ENCODE measurements around the gene CPLANE1. TPM values are rescaled to one million over a fixed set of nuclear protein-coding genes. Genes with fewer than 3 reads are reported as not detected.

CPLANE1 gene
- total RNA-seq, 4 donors from 2014 or later = 14.0 to 65.2 (median 21.3) TPM

DNA sequence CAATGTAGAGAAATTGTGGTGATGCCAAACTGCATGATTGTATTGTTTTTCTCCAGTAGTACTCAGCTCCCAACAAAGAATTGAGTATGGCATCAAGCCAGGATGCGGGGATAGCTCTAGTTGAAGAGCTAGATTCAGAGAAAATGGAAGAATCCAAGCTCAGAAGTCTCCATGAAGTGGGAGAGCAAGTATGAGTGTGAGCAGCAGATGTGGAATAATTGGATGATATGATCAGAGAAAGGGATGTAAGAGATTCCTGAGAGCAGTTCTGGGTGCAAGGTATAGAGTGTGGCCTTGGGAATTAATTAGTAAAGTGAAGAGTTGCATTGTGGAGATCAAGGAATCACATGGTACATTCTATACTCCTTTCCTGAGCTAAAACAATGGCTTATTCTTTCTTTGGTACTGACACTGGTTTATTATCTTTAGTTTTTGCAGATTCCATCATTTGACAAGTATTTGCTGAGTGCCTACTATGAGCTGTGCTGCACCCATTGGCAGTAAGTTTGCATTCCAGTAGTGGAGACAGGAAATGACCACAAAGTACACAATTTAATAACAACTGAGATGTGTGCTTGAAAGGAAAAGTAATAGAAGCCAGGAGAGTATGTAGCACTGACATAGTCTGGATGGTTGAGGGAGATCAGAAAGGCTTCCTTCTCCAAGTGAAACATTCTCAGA is 177.1 kb downstream of the CPLANE1 start:
- no peaks in the 10 kb centered on the region for H3K4me1 ChIP-seq
- H3K27me3 ChIP-seq = no peaks in the 10 kb centered on the region
- no peak overlapping the region for H3K27ac ChIP-seq
- H3K4me3 ChIP-seq = no peak overlapping the region
- TF ChIP-seq, protein P1, sequence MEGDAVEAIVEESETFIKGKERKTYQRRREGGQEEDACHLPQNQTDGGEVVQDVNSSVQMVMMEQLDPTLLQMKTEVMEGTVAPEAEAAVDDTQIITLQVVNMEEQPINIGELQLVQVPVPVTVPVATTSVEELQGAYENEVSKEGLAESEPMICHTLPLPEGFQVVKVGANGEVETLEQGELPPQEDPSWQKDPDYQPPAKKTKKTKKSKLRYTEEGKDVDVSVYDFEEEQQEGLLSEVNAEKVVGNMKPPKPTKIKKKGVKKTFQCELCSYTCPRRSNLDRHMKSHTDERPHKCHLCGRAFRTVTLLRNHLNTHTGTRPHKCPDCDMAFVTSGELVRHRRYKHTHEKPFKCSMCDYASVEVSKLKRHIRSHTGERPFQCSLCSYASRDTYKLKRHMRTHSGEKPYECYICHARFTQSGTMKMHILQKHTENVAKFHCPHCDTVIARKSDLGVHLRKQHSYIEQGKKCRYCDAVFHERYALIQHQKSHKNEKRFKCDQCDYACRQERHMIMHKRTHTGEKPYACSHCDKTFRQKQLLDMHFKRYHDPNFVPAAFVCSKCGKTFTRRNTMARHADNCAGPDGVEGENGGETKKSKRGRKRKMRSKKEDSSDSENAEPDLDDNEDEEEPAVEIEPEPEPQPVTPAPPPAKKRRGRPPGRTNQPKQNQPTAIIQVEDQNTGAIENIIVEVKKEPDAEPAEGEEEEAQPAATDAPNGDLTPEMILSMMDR (IDR thresholded peaks at IDR 0.05) = no peak
- TF ChIP-seq POLR2A (IDR thresholded peaks at IDR 0.05) = no peak
- H3K36me3 ChIP-seq = no peaks in the 10 kb centered on the region
- H3K9me3 ChIP-seq = no peaks in the 10 kb centered on the region
- DNase-seq = no peak

DNA sequence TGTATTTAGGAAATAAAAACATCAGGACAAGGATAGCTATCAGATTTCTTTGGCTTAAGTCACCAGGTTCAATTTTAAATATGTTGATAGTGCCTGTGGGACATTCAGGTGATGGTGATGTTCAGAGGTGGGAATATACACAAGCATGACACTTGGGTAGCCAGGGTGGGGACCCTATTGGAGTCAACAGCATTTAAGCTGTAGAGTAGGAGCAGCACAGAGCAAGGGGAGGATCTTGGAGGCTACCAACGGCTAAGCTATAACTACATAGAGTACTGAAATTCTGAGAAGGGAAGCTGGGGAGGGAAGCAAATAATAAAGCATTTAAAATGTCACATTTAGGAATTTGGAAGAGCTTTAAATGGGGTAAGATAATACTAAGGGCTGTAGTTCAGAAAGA is 177.7 kb downstream of the CPLANE1 start:
- H3K36me3 ChIP-seq = no peaks in the 10 kb centered on the region
- no peaks in the 10 kb centered on the region for H3K9me3 ChIP-seq
- no peak overlapping the region for H3K27ac ChIP-seq
- no peaks in the 10 kb centered on the region for H3K27me3 ChIP-seq
- H3K4me1 ChIP-seq = no peaks in the 10 kb centered on the region
- TF ChIP-seq, protein P1 (IDR thresholded peaks at IDR 0.05) = no peak
- TF ChIP-seq POLR2A (IDR thresholded peaks at IDR 0.05) = no peak
- H3K4me3 ChIP-seq = no peak overlapping the region
- DNase-seq = no peak

DNA sequence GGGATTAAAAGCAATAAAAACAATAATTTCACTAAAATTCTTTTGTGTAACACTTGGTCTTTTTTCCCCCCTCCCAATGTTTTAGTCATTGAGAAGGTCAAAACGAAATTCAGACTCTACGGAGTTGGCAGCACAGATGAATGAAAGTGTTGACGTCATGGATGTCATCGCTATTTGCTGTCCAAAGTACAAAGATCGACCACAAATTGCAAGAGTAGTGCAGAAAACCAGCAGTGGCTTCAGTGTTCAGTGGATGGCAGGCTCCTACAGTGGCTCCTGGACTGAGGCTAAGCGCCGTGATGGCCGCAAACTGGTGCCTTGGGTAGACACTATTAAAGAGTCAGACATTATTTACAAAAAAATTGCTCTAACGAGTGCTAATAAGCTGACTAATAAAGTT is 184.7 kb downstream of the CPLANE1 start:
- Histone ChIP-seq H3K27ac (no peak overlapping the region), H3K27me3 (no peaks in the 10 kb centered on the region), H3K9me3 (no peaks in the 10 kb centered on the region), H3K4me1 (no peaks in the 10 kb centered on the region), H3K36me3 (peaks cover 0 to 53% (median 0%) of the 10 kb centered on the region in 3 donors), H3K4me3 (no peak overlapping the region)
- no peak for TF ChIP-seq POLR2A (IDR thresholded peaks at IDR 0.05)
- TF ChIP-seq, protein P1 (IDR thresholded peaks at IDR 0.05) = no peak
- DNase-seq = no peak

DNA sequence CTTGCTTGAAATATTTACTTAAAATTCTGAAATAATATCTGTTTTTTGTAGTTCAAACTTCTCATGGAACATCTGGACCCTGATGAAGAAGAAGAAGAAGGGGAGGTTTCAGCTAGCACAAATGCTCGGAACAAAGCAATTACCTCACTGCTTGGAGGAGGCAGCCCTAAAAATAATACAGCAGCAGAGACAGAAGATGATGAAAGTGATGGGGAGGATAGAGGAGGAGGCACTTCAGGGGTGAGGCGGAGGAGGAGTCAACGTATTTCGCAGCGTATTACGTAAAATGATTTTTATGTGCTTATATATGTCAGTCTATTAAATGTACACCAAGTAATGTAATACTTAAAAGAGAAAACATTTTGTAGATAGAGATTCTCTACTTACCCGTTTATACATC is 185.4 kb downstream of the CPLANE1 start:
- Histone ChIP-seq H3K36me3 (peaks cover 0 to 60% (median 0%) of the 10 kb centered on the region in 3 donors), H3K27me3 (no peaks in the 10 kb centered on the region), H3K4me1 (no peaks in the 10 kb centered on the region), H3K4me3 (no peak overlapping the region), H3K9me3 (no peaks in the 10 kb centered on the region), H3K27ac (no peak overlapping the region)
- DNase-seq = no peak
- TF ChIP-seq, protein P1 (IDR thresholded peaks at IDR 0.05) = no peak
- no peak for TF ChIP-seq POLR2A (IDR thresholded peaks at IDR 0.05)

DNA sequence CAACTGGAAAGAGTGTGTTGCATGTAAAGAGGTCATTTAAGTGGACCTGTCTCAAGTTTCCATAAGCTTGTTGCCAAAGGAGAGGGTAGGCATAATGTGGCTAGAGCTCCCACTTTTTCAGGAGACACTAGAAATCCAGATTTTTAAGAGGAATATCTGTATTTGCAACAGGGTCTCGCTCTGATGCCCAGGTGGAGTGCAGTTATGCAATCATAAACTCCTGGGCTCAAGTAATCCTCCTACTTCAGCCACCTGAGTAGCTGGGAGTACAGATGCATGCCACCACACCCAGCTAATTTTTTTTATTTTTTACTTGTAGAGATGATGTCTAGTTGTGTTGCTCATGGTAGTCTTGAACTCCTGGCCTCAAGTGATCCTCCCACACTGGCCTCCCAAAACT is 189.1 kb downstream of the CPLANE1 start:
- DNase-seq = no peak
- peaks cover 0 to 82% (median 0%) of the 10 kb centered on the region in 3 donors for H3K36me3 ChIP-seq

More for the DNA sequence above, 189.1 kb downstream of the CPLANE1 start:
- TF ChIP-seq POLR2A (IDR thresholded peaks at IDR 0.05) = no peak
- TF ChIP-seq, protein P1 (IDR thresholded peaks at IDR 0.05) = no peak
- H3K4me1 ChIP-seq = no peaks in the 10 kb centered on the region
- no peaks in the 10 kb centered on the region for H3K27me3 ChIP-seq
- H3K4me3 ChIP-seq = no peak overlapping the region
- no peaks in the 10 kb centered on the region for H3K9me3 ChIP-seq
- no peak overlapping the region for H3K27ac ChIP-seq
